Adrenal gland (tissue), 5 donors: Measurements from ENCODE around the gene GPR142.

Experiments
- POLR2A ChIP-seq, 2 donors: fragments of 450-650 bp; IDR thresholded peaks; one replicate each; pipeline ENCODE4 v1.6.1; 2017; ENCODE audit warnings: antibody characterized with exemption in 2 of 2, mild to moderate bottlenecking in 2 of 2, moderate library complexity in 1 of 2
- TF ChIP-seq, protein P1 (sequence below), 6 experiments: fragments of 450-650 bp in 4 of 6; fragments of 200-600 bp in 2 of 6; sonication (generic) in 1 of 6; IDR thresholded peaks; 1 replicate in 5 of 6; 2 replicates in 1 of 6; pipeline versions ENCODE4 v1.5.1 to v1.8.0; 2016 to 2021; ENCODE audit warnings: antibody characterized with exemption in 6 of 6, mild to moderate bottlenecking in 2 of 6, moderate library complexity in 1 of 6
- donor health status: DM: no; HTN: no; CAD: no.

GRCh38 chr17:74359916-74360315 lies 7.4 kb upstream of the GPR142 start:
- TF ChIP-seq POLR2A (IDR thresholded peaks at IDR 0.05), result no peak
- TF ChIP-seq, protein P1, sequence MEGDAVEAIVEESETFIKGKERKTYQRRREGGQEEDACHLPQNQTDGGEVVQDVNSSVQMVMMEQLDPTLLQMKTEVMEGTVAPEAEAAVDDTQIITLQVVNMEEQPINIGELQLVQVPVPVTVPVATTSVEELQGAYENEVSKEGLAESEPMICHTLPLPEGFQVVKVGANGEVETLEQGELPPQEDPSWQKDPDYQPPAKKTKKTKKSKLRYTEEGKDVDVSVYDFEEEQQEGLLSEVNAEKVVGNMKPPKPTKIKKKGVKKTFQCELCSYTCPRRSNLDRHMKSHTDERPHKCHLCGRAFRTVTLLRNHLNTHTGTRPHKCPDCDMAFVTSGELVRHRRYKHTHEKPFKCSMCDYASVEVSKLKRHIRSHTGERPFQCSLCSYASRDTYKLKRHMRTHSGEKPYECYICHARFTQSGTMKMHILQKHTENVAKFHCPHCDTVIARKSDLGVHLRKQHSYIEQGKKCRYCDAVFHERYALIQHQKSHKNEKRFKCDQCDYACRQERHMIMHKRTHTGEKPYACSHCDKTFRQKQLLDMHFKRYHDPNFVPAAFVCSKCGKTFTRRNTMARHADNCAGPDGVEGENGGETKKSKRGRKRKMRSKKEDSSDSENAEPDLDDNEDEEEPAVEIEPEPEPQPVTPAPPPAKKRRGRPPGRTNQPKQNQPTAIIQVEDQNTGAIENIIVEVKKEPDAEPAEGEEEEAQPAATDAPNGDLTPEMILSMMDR (IDR thresholded peaks at IDR 0.05), result no peak
